GM18517 (cell line): ENCODE results near the gene GPR25.

Source experiments
- ATAC-seq: cut with Tn5 transposase; IDR thresholded peaks from one replicate; pipeline ENCODE4 v1.9.1; 2021; ENCODE audit warnings: mild to moderate bottlenecking, moderate library complexity; ENCODE audit not compliant: unreplicated experiment

GPR25 gene

DNA sequence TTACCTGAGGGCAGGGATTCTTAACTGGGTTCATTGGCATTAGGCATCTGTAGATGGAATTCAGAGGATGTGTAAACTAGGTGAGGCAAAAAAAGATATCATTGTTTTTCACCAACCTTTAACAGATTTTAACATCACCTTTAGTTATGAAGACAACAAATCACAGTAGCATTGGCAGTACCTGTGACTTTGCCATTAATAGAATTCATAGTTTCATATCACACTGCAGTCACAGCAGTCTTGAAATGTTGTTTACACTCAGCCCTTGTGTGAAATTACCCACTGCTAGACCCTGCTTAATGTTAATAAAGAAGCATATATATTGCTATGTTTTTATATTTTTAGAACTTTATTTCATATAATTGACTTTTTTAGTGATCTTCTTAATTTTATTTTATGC lies 20.2 kb downstream of the GPR25 start:
- ATAC-seq, result no peak

DNA sequence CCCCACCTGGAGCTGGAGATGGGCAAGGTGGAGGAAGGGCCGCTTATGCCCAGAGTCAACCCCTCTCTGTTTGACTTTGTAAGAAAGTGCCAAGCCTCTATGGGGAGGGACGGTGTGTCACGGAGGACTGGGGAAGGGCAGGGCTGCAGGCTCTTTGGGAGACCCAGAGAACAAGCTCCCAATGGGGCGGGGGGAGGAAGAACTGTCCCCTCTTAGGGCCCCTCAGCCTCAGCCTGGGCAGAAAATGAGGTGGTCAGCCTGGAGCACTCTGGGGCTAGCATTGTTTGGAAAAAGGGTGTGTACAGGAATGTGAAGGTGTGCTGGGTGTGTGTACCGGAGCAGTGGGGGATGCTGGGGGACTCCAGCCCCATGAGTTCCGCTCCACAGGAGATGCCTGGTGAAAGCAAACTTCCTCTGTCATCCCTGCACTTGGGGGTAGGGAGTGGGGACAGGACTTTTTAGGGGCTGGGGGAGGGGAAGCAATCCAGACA lies 20.7 kb downstream of the GPR25 start:
- ATAC-seq, result no peak

DNA sequence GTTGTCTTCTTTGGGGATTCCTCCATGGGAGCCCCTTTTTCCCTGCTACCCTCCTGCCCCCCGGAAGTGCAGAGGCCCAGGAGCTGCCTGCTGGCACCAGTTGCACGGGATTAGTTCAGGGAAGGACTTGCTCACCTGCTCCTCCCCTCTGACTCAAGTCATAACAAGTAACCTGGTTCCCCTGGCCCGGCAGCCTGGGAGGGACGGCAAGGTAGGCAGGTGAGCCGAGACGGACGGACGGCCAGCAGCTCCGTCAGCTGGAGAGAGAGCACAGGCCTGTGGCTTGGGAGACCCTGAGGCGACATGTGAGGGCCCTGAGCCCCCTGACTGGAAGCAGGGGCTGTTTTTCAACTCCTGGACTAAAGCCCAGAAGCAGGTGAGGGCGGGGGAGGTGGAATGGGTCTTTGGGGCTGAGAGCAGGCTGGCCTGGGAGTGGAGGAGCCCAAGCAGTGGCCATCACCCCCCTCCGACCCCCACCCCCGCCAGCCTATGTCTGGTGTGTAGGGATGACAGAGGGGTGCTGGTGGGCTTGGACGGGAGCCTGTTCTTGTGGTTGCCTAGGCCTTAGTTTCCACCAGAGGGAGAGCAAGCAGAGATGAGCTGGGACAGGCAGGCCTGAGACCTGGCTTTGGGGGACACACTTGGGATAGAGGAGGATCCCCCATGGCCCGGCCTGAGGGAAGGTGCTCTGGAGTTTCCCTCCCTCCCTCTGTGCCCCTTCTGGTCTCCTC lies 22.1 kb downstream of the GPR25 start, which contains the start of gene INAVA:
Gene INAVA, plus strand, starts transcription at position 189 of the 731 bp plus-strand sequence. CDS start 3,501 bp downstream, outside the sequence.
- ATAC-seq, result no peak

GRCh38 chr1:200895443-200895789 lies 22.6 kb downstream of the GPR25 start:
- no peak for ATAC-seq

GRCh38 chr1:200895801-200896530 lies 23.2 kb downstream of the GPR25 start:
- ATAC-seq, result peak; percentile 65

- ATAC-seq, result no peak
Observed at GRCh38 chr1:200896531-200897196, 23.9 kb downstream of the GPR25 start.

GRCh38 chr1:200897259-200897658 lies 24.5 kb downstream of the GPR25 start:
- no peak for ATAC-seq

GRCh38 chr1:200899015-200899386 lies 26.2 kb downstream of the GPR25 start:
- no peak for ATAC-seq

- no peak for ATAC-seq
Observed at GRCh38 chr1:200899451-200899915, 26.7 kb downstream of the GPR25 start.

GRCh38 chr1:200899954-200900867 lies 27.4 kb downstream of the GPR25 start:
- no peak for ATAC-seq

GRCh38 chr1:200900877-200901276 lies 28.1 kb downstream of the GPR25 start:
- ATAC-seq, result no peak

GRCh38 chr1:200901350-200901749 lies 28.6 kb downstream of the GPR25 start:
- no peak for ATAC-seq

- no peak for ATAC-seq
Observed at GRCh38 chr1:200901796-200902444, 29.1 kb downstream of the GPR25 start.

- ATAC-seq, result no peak
Observed at GRCh38 chr1:200903793-200904192, 31.0 kb downstream of the GPR25 start.

DNA sequence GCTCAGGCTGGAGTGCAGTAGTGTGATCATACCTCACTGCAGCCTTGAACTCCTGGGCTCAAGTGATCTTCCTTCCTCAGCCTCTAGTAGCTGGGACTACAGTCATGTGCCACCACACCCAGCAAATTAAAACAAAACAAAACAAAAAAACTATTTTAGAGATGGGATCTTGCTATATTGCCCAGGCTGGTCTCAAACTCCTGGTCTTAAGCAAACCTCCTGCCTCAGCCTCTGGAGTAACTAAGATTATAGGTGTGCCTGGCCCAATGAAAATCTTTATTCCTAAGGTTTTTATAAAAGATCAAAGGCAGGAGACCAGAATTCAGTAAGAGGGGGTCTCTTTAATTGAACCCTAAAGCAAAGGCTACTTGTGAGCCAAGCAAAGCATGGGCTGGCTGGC lies 32.0 kb downstream of the GPR25 start:
- ATAC-seq, result no peak

- ATAC-seq, result no peak
Observed at GRCh38 chr1:200905411-200906052, 32.8 kb downstream of the GPR25 start.

- no peak for ATAC-seq
Observed at GRCh38 chr1:200906491-200906890, 33.7 kb downstream of the GPR25 start.

DNA sequence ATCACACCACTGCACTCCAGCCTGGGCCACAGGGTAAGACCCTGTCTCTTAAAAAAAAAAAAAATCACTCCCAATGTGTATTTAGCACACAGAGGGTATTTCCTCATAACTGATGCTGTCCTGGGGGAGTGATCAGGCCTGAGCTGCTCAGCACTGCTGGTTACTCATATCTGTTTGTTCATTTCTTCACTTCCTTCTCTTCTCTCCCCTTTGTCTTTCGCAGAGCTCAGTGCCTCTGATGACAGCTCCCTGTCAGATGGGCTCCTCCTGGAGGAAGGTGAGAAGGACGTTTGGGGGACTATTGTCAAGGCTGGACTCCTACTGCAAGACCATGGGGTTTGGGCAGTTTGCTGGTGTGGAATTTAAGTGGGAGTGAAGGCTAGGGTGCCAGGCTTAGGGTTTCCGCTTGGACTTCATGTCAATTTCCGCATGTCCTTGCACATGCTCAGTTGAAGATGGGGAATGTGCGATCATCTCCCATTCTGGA lies 34.9 kb downstream of the GPR25 start:
- ATAC-seq, result peak; percentile 77

DNA sequence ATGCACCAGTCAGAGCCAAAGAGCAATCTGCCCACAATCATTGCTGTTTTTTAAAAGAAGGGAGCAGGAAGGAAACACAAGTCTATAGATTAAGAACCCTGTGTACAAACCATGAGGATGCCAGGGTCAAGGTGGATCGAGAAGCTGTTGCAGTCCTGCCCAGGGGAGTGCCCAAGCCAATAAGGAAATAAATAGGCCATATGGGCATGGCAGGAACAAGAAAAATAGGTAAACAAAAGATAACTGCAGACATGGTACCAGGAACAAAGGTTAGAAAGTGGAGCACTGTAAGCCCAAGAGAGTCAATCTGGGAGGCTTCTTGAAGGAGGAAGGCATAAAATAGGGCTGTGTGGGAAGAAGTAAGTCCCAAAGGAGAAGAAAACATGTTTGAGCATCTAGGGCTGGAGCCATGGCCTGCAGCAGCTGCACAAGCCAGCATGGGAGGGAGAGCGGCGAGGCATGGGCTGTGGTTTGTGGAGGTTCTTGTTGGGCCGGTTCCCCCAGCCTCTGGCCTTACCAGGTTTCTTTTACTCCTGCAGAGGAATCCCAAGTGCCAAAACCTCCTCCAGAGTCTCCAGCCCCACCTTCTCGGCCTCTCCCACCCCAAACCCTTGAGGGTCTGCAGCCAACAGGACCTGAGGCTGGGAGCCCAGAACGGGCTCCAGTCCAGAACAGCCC lies 35.5 kb downstream of the GPR25 start:
- no peak for ATAC-seq
